PC-9 (cell line): ENCODE data around the gene VPS13D. TPM values are rescaled to one million over a fixed set of nuclear protein-coding genes. Genes with fewer than 3 reads are reported as not detected.

Source experiments
- BruUV-seq: library from RNA; stranded (reverse); fragments of 400-500 nt; replicated peaks from 2 replicates; lab custom pipeline; 2021; lab: Mats Ljungman, UMichigan
- CTCF ChIA-PET: fragments of 300-600 bp; sonication (Branson Sonifier 250); formaldehyde crosslinking; loops from one replicate; lab custom pipeline; 2022; ENCODE audit warnings: antibody characterized with exemption; lab: Charles Lee
- POLR2A ChIA-PET: fragments of 300-600 bp; sonication (Branson Sonifier 250); formaldehyde crosslinking; loops from one replicate; lab custom pipeline; 2022; ENCODE audit warnings: antibody characterized with exemption; ENCODE audit not compliant: unreplicated experiment; lab: Charles Lee
- DNase-seq, 2 experiments: peaks; one replicate each; pipeline versions ENCODE4 v3.0.0 to v3.0.0-alpha.2; 2015 to 2022; ENCODE audit warnings: mixed read lengths in 1 of 2
- H2AFZ ChIP-seq: fragments of 200-600 bp; sonication (generic); 2 replicates; pipeline ENCODE4 v1.8.1; 2017; ENCODE audit warnings: antibody characterized with exemption
- H3F3A ChIP-seq: fragments of 200-600 bp; sonication (generic); 2 replicates; pipeline ENCODE4 v1.8.1; 2017; ENCODE audit warnings: antibody characterized with exemption, mild to moderate bottlenecking, low read depth; ENCODE audit not compliant: insufficient read depth
- H3K27ac ChIP-seq: fragments of 200-600 bp; sonication (generic); 2 replicates; pipeline ENCODE4 v1.6.1; 2016; ENCODE audit warnings: mixed run types
- H3K27me3 ChIP-seq: fragments of 200-600 bp; sonication (generic); 2 replicates; pipeline ENCODE4 v1.6.1; 2016; ENCODE audit warnings: low read depth, mixed run types; ENCODE audit not compliant: insufficient read depth
- H3K36me3 ChIP-seq: fragments of 200-600 bp; sonication (generic); 2 replicates; pipeline ENCODE4 v1.6.1; 2016; ENCODE audit warnings: low read depth, mixed run types
- H3K4me1 ChIP-seq: fragments of 200-600 bp; sonication (generic); replicated peaks from 2 replicates; pipeline ENCODE4 v1.6.1; 2016; ENCODE audit warnings: mixed run types; ENCODE audit not compliant: insufficient read depth
- H3K4me2 ChIP-seq: fragments of 200-600 bp; sonication (generic); 2 replicates; pipeline ENCODE4 v1.6.1; 2017; ENCODE audit warnings: mixed run types
- H3K4me3 ChIP-seq: fragments of 200-600 bp; sonication (generic); 2 replicates; pipeline ENCODE4 v1.6.1; 2016; ENCODE audit warnings: mixed run types
- H3K79me2 ChIP-seq: fragments of 200-600 bp; sonication (generic); 2 replicates; pipeline ENCODE4 v1.6.1; 2017; ENCODE audit warnings: low read depth, mixed run types
- H3K9me2 ChIP-seq: fragments of 200-600 bp; sonication (generic); 2 replicates; pipeline ENCODE4 v1.8.1; 2017; ENCODE audit warnings: mild to moderate bottlenecking; ENCODE audit not compliant: insufficient read depth
- H3K9me3 ChIP-seq: fragments of 200-600 bp; sonication (generic); 2 replicates; pipeline ENCODE4 v1.8.1; 2016; ENCODE audit warnings: low read depth; ENCODE audit not compliant: insufficient read depth
- H4K20me1 ChIP-seq: fragments of 200-600 bp; sonication (generic); 2 replicates; pipeline ENCODE4 v1.8.1; 2017; ENCODE audit not compliant: insufficient read depth
- EZH2 ChIP-seq: fragments of 200-600 bp; sonication (generic); IDR thresholded peaks from 2 replicates; pipeline ENCODE4 v1.8.0; 2017; ENCODE audit warnings: antibody characterized with exemption, low read depth
- intact Hi-C: fragments of 100-400 bp; cut with micrococcal nuclease; formaldehyde crosslinking; loops from one replicate; pipeline ENCODE4 v1.10.0; 2022; ENCODE audit not compliant: unreplicated experiment
- total RNA-seq: library from RNA; stranded (reverse); gene quantifications from 2 replicates; pipeline ENCODE4 v1.2.3, GENCODE V29; 2021
- TF ChIP-seq, protein P1 (sequence below): fragments of 200-600 bp; sonication (generic); conservative IDR thresholded peaks from 2 replicates; pipeline ENCODE4 v1.6.1; 2017; ENCODE audit warnings: mixed run types, antibody characterized with exemption, mild to moderate bottlenecking, moderate library complexity

VPS13D gene
- total RNA-seq, 1 experiment from 2014 or later = 36.2 TPM

DNA sequence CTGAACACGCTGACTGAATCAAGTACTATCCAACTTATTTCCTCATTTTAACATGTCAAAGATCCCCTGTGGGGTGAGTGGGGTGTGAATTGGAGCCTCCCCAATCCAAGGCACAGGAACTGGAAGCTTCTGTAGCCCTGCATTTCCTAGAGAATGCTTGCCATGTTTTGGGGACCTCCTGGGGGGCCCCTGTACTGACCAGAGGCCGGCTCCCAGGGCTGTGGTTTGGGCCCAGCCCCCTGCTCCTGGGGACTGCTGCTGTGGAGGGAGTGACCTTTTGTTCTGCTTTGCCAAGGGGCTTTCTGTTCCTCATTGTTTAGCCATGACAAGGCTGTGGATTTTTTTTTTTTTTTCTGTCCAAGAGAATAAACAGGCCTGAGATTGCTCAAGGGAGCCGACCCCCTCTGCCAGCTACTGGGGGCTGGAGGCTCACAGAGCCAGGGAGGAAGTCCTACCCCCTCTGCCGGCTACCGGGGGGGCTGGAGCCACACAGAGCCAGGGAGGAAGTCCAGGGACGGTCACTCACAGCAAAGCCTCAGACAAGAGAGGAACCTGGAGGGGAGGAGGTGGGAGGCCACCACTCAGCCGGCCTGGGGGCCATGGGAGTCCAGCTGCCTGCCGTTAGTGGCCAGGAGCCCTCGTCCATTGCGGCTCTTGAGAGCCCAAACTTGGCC lies 45.7 kb upstream of the VPS13D start:
- H3F3A ChIP-seq = no peaks in the 10 kb centered on the region
- H3K36me3 ChIP-seq = no peaks in the 10 kb centered on the region
- H4K20me1 ChIP-seq = no peaks in the 10 kb centered on the region
- no TSS peak for BruUV-seq
- H3K4me1 ChIP-seq = peaks cover 10% of the 10 kb centered on the region
- H3K4me2 ChIP-seq = peak overlapping the region; percentile 56
- no peaks in the 10 kb centered on the region for H3K27me3 ChIP-seq
- peak; percentile 50 for DNase-seq
- intact Hi-C loops = loop anchor here (1.0 to 2.0 kb wide), 2 partner anchors 40 to 51 kb away; no protein-coding TSS in a partner anchor
- CTCF ChIA-PET = no interaction called here
- H3K9me2 ChIP-seq = no peaks in the 10 kb centered on the region
- no peaks in the 10 kb centered on the region for H3K79me2 ChIP-seq
- no peak for TF ChIP-seq EZH2
- TF ChIP-seq, protein P1, sequence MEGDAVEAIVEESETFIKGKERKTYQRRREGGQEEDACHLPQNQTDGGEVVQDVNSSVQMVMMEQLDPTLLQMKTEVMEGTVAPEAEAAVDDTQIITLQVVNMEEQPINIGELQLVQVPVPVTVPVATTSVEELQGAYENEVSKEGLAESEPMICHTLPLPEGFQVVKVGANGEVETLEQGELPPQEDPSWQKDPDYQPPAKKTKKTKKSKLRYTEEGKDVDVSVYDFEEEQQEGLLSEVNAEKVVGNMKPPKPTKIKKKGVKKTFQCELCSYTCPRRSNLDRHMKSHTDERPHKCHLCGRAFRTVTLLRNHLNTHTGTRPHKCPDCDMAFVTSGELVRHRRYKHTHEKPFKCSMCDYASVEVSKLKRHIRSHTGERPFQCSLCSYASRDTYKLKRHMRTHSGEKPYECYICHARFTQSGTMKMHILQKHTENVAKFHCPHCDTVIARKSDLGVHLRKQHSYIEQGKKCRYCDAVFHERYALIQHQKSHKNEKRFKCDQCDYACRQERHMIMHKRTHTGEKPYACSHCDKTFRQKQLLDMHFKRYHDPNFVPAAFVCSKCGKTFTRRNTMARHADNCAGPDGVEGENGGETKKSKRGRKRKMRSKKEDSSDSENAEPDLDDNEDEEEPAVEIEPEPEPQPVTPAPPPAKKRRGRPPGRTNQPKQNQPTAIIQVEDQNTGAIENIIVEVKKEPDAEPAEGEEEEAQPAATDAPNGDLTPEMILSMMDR = no peak
- H3K4me3 ChIP-seq = no peak overlapping the region
- POLR2A ChIA-PET = no interaction called here
- H3K9me3 ChIP-seq = no peaks in the 10 kb centered on the region
- H3K27ac ChIP-seq = no peak overlapping the region
- no peak overlapping the region for H2AFZ ChIP-seq

DNA sequence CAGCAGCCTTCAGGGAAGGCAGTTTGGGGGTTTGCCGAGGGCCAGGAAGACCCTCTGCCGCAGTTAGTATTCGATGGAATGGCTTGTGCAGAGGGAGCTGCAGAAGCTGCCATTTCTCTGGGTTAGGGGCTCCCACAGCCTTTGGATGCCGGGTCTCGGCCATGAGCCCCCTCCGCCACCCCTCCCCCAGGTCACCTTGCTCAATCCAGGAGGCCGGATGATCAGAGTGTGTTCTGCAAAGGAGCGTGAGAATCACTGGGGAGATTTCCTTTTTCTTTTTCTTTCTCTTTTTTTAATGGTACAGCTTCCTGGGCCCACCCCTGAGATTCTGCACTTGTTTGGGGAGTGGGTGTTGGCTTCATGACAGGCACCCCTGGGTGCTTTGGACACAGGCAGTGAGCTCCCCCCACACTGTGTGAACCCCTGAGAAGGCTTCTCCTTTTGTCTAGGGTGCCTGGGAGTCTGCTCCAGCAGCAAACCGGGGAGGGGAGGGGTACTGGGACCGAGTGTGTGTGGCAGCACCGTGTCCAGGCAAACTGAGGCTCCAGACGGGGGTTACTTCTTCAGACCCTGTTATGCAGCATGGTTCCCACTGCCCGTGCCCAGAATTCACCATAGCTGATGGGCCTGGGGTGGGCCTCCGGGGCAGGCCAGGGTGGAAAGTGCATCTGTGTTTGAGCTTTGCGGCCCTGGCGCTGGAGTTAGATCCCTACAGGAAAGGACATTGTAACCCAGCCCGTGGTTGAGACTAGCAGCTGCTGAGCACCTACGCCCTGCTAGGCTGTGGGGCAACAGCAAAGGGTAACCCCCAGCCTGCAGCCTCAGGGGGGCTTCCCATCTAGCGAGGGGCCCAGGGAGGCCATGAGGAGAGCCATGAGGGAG lies 44.6 kb upstream of the VPS13D start:
- intact Hi-C loops = loop anchor here (2.0 kb wide), 1 partner anchor 52 kb away; no protein-coding TSS in a partner anchor
- H3K4me3 ChIP-seq = no peak overlapping the region
- H3K79me2 ChIP-seq = no peaks in the 10 kb centered on the region
- no peaks in the 10 kb centered on the region for H4K20me1 ChIP-seq
- TF ChIP-seq, protein P1 = no peak
- no peak for TF ChIP-seq EZH2
- BruUV-seq = no TSS peak
- no peaks in the 10 kb centered on the region for H3K27me3 ChIP-seq
- H3K9me2 ChIP-seq = no peaks in the 10 kb centered on the region
- no peak overlapping the region for H3K4me2 ChIP-seq
- H3K9me3 ChIP-seq = no peaks in the 10 kb centered on the region
- no peak overlapping the region for H3K27ac ChIP-seq
- peaks cover 10% of the 10 kb centered on the region for H3K4me1 ChIP-seq
- POLR2A ChIA-PET = no interaction called here
- no peaks in the 10 kb centered on the region for H3F3A ChIP-seq
- no peaks in the 10 kb centered on the region for H3K36me3 ChIP-seq
- DNase-seq = no peak
- CTCF ChIA-PET = no interaction called here
- no peak overlapping the region for H2AFZ ChIP-seq

DNA sequence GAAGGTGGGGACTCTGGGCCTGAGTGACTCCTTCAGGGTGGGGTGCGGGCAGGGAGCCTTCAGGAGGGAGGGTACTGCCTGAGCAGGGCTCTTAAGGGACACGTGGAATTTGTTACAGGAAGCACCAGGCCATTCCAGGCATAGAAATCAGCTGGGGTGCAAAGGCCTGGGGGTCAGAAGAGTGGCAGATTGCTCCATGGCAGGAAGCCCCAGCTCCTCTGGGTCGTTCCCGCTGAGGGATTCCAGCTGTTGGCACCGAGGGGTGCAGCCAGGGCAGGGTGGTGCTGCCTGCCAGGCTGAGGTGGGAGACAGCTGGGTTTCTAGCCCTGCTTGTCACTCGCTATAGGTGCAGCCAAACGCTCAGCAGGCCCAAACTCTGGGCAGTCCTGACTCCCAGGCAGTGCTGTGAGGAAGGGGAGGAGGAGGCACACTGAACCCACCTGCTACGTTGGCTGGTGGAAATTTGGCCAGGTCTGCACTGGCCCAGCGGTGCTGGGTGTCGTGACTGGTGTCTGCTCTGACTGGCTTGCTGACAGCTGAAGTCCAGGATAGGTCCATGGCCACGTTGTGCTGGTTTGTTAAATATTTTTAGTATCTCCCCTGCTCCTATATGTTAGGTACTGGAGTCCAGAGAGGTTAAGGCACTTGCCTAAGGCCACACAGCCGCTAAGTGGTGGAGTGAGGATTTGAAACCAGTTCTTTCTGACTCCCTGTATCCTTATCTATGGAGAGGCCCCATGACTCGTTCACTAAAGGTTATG lies 43.7 kb upstream of the VPS13D start:
- Histone ChIP-seq H3K27ac (no peak overlapping the region), H4K20me1 (no peaks in the 10 kb centered on the region), H3F3A (no peaks in the 10 kb centered on the region), H3K36me3 (no peaks in the 10 kb centered on the region), H2AFZ (no peak overlapping the region), H3K27me3 (no peaks in the 10 kb centered on the region), H3K9me3 (no peaks in the 10 kb centered on the region), H3K4me1 (peaks cover 10% of the 10 kb centered on the region), H3K4me2 (no peak overlapping the region), H3K4me3 (no peak overlapping the region), H3K79me2 (no peaks in the 10 kb centered on the region), H3K9me2 (no peaks in the 10 kb centered on the region)
- BruUV-seq = no TSS peak
- POLR2A ChIA-PET = no interaction called here
- DNase-seq = no peak
- CTCF ChIA-PET = interaction anchor here (0.5 kb wide), 1 partner anchor 350 kb away, joined by 4 read pairs; no protein-coding TSS in a partner anchor
- TF ChIP-seq, protein P1 = no peak
- TF ChIP-seq EZH2 = no peak
- intact Hi-C loops = loop anchor here (2.0 kb wide), 1 partner anchor 53 kb away; no protein-coding TSS in a partner anchor
